Measurements from ENCODE around the gene SLC25A3.
A peak's percentile ranks its signal among the peaks of the same experiment; 100 is the strongest.
"Not testable (repeated sequence)": the region's sequence is repeated elsewhere in the genome, so short reads cannot be mapped to it uniquely, and the experiment has no call there.

SLC25A3 gene

GRCh38 chr12:98593351-98594049 is at the start of gene SLC25A3:
Gene SLC25A3 (plus strand): TSS chr12:98593686. CDS start chr12:98593979, 293 bp downstream.
- peak; percentile 93 to 94 for DNase-seq

GRCh38 chr12:98543701-98544100 is 49.8 kb upstream of the SLC25A3 start:
- no peak for DNase-seq

GRCh38 chr12:98544751-98545150 is 48.7 kb upstream of the SLC25A3 start:
- DNase-seq = no peak

GRCh38 chr12:98549371-98550110 is 43.9 kb upstream of the SLC25A3 start:
- DNase-seq = no peak

- DNase-seq = no peak
Observed at GRCh38 chr12:98551787-98552186, 41.7 kb upstream of the SLC25A3 start.

- not testable (repeated sequence) for DNase-seq
Observed at GRCh38 chr12:98558097-98558496, 35.4 kb upstream of the SLC25A3 start.

- no peak for DNase-seq
Observed at GRCh38 chr12:98559666-98560065, 33.8 kb upstream of the SLC25A3 start.

GRCh38 chr12:98561846-98562245 is 31.6 kb upstream of the SLC25A3 start:
- no peak for DNase-seq

GRCh38 chr12:98572010-98572409 is 21.5 kb upstream of the SLC25A3 start:
- DNase-seq = no peak

- DNase-seq = no peak
Observed at GRCh38 chr12:98574110-98574509, 19.4 kb upstream of the SLC25A3 start.

- no peak for DNase-seq
Observed at GRCh38 chr12:98575013-98575412, 18.5 kb upstream of the SLC25A3 start.

- DNase-seq = not testable (repeated sequence)
Observed at GRCh38 chr12:98576795-98577194, 16.7 kb upstream of the SLC25A3 start.

- no peak for DNase-seq
Observed at GRCh38 chr12:98578392-98578791, 15.1 kb upstream of the SLC25A3 start.

- DNase-seq = no peak
Observed at GRCh38 chr12:98578821-98579220, 14.7 kb upstream of the SLC25A3 start.

- DNase-seq = no peak
Observed at GRCh38 chr12:98579347-98579746, 14.1 kb upstream of the SLC25A3 start.

GRCh38 chr12:98579835-98580234 is 13.7 kb upstream of the SLC25A3 start:
- no peak for DNase-seq

- DNase-seq = no peak
Observed at GRCh38 chr12:98580695-98581094, 12.8 kb upstream of the SLC25A3 start.

- DNase-seq = no peak
Observed at GRCh38 chr12:98581101-98581500, 12.4 kb upstream of the SLC25A3 start.

GRCh38 chr12:98582093-98582492 is 11.4 kb upstream of the SLC25A3 start:
- DNase-seq = no peak

GRCh38 chr12:98587084-98587483 is 6.4 kb upstream of the SLC25A3 start:
- DNase-seq = no peak

- no peak for DNase-seq
Observed at GRCh38 chr12:98591209-98591608, 2.3 kb upstream of the SLC25A3 start.

- DNase-seq = no peak
Observed at GRCh38 chr12:98592825-98593322, 612 bp upstream of the SLC25A3 start.

- DNase-seq = no peak
Observed at GRCh38 chr12:98594050-98594835, 757 bp downstream of the SLC25A3 start.

Data from NCI-H1930 (cell line).